GM21360 (cell line): ENCODE data around the gene C7.
"Not testable (repeated sequence)": the region's sequence is repeated elsewhere in the genome, so short reads cannot be mapped to it uniquely, and the experiment has no call there.

Experiments
- ATAC-seq: cut with Tn5 transposase; IDR thresholded peaks from one replicate; pipeline ENCODE4 v1.9.1; 2021; ENCODE audit warnings: mild to moderate bottlenecking, moderate library complexity; ENCODE audit not compliant: unreplicated experiment

C7 gene

DNA sequence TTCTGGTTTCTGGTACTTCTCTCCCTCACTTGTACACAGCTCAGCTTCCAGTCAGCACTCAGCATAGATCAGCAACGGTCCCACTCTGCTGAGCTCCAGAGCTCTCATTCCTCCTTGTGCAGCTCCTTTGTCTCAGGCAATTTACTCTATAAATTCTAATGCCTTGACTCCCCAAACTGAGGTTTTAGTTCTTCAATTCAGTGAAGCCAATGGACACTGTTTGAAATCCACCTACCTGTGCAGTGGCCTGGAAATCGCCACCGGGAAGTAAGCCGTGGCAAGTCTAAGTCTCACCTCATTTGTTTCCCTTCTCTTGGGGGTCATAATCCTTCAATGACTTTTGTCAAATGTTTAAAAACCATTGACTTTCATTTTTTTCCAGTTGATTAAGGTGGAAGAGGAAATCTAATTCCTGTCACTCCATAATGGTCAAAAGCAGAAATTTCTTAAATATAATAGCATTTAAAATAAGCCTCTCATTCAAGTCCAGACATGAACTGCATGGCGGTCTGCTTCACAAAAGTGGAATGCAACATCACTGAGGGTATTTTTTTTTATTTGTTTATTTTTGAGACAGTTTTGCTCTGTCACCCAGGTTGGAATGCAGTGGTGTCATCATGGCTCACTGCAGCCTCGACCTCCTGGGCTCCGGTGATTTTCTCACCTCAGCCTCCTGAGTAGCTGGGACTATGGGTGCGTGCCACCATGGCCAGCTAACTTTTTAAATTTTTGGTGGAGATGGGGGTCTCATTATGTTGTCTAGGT, 79.6 kb downstream of the C7 start:
- ATAC-seq: no peak

DNA sequence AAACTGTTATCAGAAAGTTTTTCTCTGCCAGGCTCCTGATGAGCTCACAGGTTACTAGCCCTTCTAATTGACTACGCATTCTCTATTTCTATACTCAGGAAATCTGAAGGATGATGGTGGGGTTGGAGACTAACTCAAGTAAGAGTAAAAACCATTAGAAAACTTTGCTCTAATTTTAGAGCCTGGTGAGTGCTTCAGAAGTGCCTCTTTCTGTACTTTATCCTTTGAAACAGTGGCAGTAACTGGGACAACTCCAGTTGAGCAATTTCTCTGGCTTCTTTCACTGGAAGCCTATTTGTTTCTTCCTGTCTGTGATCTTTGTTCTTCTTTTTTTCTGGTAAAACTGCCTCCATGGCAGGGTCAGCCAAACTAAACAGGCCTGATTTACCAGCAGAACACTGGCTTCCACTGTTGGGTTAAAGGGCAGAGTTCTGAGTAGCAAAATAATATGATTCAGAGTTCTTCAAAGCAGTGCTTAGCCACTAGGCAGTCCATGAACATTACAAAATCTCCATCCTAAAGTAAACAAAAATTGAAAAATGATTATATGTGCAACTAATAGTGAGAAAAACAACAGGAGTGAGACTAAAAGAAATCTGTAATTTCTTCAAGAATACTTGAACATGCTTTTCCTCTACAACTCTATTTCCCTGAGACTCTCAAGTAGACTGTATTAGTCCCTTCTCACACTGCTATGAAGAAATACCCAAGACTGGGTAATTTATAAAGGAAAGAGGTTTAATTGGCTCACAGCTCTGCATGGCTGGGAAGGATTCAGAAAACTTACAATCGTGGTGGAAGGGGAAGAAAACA, 82.1 kb downstream of the C7 start:
- no peak for ATAC-seq

DNA sequence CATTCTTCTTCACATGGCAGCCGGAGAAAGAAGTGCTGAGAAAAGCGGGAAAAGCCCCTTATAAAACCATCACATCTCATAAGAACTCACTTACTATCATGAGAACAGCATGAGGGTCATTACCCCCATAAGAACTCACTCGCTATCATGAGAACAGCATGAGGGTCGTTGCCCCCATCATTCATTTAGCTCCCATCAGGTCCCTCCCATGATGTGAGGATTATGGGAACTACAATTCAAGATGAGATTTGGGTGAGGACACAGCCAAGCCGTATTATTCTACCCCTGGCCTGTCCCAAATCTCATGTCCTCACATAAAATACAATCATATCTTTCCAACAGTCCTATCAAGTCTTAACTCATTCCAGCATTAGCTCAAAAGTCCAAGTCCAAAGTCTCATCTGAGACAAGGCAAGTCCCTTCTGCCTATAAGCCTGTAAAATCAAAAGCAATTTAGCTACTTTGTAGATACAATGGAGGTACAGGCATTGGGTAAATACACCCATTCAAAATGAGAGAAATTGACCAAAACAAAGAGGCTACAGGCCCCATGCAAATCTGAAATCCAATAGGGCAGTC, 82.8 kb downstream of the C7 start:
- ATAC-seq: no peak

DNA sequence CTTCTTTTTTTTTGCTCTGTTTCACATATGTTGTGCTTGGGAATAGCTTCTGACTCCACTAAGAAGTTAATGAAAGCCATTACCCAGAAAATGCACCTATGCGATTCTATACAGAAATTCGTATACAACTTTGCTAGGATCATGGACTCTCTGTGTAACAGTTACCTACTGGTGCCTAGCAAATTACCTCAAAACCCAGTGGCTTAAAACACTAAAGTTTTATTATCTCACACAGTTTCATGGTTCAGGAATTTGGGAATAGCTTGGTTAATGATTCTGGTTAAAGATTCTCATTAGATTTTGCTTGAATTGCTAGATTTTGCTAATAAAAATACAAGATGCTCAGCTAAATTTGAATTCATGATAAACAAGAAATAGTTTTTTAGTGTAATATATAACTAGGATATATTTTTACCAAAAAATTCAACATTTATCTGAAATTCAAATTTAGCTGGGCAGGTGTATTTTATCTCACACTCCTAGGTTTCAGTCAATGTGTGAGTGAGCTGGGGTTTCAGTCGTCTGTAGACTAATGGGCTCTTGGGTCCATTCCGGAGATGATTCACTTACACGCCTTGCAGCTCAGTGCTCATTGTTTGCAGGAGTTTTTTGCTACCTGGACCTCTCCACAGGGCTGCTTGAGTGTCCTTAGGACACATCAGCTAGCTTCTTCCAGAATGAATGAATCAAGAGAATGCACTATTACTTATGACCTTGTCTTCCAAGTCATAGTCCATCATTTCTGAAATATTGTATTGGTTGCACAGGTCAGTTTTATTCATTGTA, 86.7 kb downstream of the C7 start:
- no peak for ATAC-seq

DNA sequence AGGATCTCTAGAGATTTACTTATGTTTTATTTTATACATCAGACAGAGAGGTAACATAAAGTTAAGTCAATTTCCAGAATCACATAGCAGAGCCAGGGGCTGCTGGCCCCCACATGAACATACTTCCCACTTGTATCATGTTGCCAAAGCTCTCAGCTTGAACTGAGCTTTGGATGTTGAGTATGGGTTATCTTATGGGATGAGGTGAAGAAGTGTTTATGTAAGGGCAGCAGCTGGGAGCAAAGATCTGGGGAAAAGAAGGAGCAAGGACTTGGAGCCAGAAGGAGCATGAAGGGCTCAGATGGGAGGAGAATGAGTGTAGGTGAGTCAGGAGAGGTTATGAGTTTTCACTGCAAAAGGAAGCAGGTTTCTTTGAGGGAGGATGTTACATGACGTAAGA, 89.8 kb downstream of the C7 start:
- no peak for ATAC-seq

DNA sequence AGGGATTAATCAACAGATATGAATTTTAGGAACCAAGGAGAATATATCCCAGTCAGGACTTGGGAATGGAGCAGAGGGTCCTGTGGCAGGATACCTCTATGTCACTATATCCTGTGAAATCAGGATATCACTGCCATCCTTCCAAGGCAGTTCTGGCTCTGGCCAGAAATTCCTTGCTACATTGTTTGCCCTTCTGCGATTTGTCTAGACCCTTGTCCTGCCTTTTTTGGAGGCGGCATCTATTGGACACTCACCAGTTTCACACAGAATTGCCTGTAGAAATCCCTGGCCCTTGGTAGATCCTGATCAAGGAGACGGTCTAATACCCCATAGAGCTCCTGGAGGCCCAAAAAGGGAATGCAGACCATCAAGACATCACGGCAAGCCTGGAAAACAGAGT, 90.7 kb downstream of the C7 start:
- ATAC-seq: no peak

DNA sequence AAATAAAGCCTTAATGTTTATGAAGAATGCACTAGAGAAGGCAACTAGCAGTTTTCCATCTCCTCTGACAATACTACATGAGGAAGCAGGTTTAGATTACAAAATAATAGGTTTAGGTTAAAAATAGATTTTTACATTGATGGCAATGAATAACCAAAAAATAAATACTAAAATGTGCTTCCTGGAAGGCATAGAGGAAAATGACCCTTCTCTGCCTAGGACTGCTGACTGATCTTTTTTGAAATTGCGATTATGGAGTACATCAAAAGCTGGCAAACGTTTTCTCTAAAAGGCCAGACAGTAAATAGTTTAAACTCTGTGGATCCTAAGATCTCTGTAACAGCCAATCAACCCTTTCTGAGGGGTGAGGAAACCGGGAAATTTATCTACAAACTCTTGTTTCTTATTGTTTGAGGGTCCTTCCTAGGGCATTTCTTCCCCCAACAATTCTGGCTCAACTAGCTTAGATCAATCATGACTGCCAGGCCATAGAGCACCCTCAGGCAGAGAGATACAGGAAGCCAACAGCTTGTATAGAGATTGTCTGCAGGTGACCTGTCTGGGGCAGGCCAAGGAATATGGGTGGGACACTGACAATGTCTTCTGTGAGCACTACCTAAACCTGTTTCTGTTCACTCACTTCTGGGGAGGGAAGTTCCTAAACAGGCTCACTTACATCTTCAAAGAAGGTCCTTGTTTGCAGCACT, 94.5 kb downstream of the C7 start:
- ATAC-seq: no peak

DNA sequence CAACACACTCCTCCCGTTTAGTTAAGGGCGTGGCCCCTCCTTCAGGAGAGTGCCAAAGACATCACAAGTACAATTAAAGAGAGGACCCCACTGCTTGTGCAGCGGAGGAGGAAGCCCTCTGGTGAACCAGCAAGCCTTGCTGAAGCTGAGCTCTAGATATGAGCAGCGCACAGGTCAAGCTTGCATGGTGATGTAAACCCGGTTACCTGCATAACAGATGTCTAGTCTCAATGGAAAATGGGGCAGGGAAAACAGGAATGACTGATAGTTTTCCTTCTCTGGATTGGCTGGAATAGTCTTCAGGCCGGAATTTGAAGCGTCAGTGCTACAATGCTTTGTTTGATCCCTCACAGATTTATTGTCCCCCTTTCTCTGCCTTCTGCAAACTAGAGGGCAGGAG, 95.6 kb downstream of the C7 start:
- ATAC-seq: no peak

DNA sequence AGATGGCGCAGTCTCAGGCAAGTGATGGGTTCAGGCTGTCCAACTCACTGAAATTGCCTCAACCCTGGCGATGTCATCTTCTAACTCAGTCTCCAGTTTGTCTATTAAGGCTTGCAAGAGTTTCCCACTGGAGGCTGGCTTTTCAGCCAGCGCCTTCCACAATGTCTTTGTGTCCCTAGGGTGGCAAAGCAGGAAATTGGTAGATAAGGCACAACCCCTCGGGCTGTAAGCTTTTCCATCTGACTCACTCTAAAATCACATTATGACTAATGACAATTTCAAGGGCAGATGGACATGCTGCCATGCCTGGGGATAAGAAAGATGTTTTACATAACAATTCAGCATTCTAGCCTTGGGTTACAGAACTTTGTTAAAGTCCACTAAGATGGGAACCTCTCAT, 99.9 kb downstream of the C7 start:
- no peak for ATAC-seq

DNA sequence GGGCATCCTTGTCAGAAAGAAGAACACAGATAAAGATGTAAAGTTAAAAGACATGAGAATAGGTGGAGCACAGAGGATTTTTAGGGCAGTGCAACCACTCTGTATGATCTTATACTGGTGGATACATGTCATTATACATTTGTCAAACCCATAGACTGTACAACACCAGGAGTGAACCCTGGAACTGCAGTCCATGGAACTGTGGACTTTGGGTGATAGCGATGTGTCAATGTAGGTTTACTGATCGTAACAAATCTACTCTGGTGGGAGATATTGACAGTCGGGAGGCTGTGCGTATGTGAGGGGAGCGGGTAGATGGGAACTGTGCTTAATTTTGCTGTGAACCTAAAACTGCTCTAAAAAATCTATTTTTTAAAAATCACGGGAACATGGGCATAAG, 101.3 kb downstream of the C7 start:
- no peak for ATAC-seq

DNA sequence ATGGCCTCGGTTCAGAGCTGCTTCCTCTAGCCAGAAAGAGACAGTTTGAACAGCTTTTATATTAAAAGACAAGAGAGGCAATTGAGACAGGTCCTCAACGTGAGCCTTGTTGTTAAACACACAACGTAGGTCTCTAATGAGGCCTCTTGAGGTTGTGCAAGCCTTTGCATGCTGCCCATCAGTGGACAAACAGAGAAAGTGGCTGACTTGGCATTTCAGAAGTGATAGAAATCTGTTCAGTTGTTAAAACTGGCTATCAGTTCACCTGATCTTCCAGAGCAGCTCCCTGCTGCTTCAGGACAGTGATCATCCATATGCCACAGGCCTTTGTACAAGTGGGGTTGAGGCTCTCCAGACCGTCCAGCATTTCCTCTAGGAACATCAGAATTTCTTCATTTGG, 103.0 kb downstream of the C7 start:
- no peak for ATAC-seq

DNA sequence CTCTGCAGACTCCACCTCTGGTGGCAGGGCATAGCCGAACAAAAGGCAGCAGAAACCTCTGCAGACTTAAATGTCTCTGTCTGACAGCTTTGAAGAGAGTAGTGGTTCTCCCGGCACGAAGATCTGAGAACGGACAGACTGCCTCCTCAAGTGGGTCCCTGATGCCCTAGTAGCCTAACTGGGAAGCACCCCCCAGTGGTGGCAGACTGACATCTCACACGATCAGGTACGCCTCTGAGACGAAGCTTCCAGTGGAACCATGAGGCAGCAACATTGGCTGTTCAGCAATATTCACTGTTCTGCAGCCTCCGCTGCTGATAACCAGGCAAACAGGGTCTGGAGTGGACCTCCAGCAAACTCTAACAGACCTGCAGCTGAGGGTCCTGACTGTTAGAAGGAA, 113.3 kb downstream of the C7 start:
- ATAC-seq: not testable (repeated sequence)
